OCI-LY1 (cell line): ENCODE data around the gene PGM3.
A peak's percentile ranks its signal among the peaks of the same experiment; 100 is the strongest.
"Not testable (repeated sequence)": the region's sequence is repeated elsewhere in the genome, so short reads cannot be mapped to it uniquely, and the experiment has no call there.

Experiments
- H2AFZ ChIP-seq: fragments of 200-600 bp; sonication (generic), shearing (Covaris generic); 2 replicates; pipeline ENCODE4 v1.6.0; 2014; ENCODE audit warnings: antibody characterized with exemption, mild to moderate bottlenecking, low read length
- H3F3A ChIP-seq: fragments of 200-600 bp; sonication (generic), shearing (Covaris generic); 2 replicates; pipeline ENCODE4 v1.6.0; 2014; ENCODE audit warnings: mild to moderate bottlenecking, antibody characterized with exemption, low read length, moderate library complexity; ENCODE audit not compliant: insufficient read depth
- H3K27ac ChIP-seq: fragments of 200-600 bp; sonication (generic); 2 replicates; pipeline ENCODE4 v1.5.1; 2014; ENCODE audit warnings: low read length, mixed run types, mild to moderate bottlenecking, low read depth; ENCODE audit not compliant: poor library complexity, severe bottlenecking
- H3K27me3 ChIP-seq: fragments of 200-600 bp; sonication (generic); 2 replicates; pipeline ENCODE4 v1.6.0; 2014; ENCODE audit warnings: antibody characterized with exemption, mild to moderate bottlenecking, low read length, moderate library complexity; ENCODE audit not compliant: insufficient read depth
- H3K36me3 ChIP-seq: fragments of 200-600 bp; sonication (generic); 2 replicates; pipeline ENCODE4 v1.6.1; 2014; ENCODE audit warnings: mild to moderate bottlenecking, antibody characterized with exemption, low read length, moderate library complexity, mixed read lengths; ENCODE audit not compliant: insufficient read depth
- H3K4me1 ChIP-seq: fragments of 200-600 bp; sonication (generic); 2 replicates; pipeline ENCODE4 v1.5.1; 2014; ENCODE audit warnings: mild to moderate bottlenecking, low read length, moderate library complexity; ENCODE audit not compliant: insufficient read depth, severe bottlenecking
- H3K4me2 ChIP-seq: fragments of 200-600 bp; sonication (generic), shearing (Covaris generic); 2 replicates; pipeline ENCODE4 v1.6.1; 2014; ENCODE audit warnings: low read length
- H3K4me3 ChIP-seq: fragments of 200-600 bp; sonication (generic); 2 replicates; pipeline ENCODE4 v1.5.1; 2014; ENCODE audit warnings: low read length, low read depth, mild to moderate bottlenecking, mixed read lengths; ENCODE audit not compliant: poor library complexity, severe bottlenecking
- H3K79me2 ChIP-seq: fragments of 200-600 bp; shearing (Covaris generic); 2 replicates; pipeline ENCODE4 v1.6.1; 2016; ENCODE audit warnings: mixed run types, low read length, mixed read lengths; ENCODE audit not compliant: insufficient read depth
- H3K9ac ChIP-seq: fragments of 200-600 bp; sonication (generic), shearing (Covaris generic); 2 replicates; pipeline ENCODE4 v1.6.1; 2014; ENCODE audit warnings: mild to moderate bottlenecking, low read length, mixed read lengths
- H3K9me2 ChIP-seq: fragments of 200-600 bp; sonication (generic), shearing (Covaris generic); 2 replicates; pipeline ENCODE4 v1.6.1; 2014; ENCODE audit warnings: low read depth, mild to moderate bottlenecking, low read length, mixed read lengths
- H3K9me3 ChIP-seq: fragments of 200-600 bp; shearing (Covaris generic); 2 replicates; pipeline ENCODE4 v1.6.1; 2014; ENCODE audit warnings: low read length, mixed read lengths
- H4K20me1 ChIP-seq: fragments of 200-600 bp; sonication (generic), shearing (Covaris generic); 2 replicates; pipeline ENCODE4 v1.6.0; 2016; ENCODE audit warnings: mild to moderate bottlenecking, low read length; ENCODE audit not compliant: insufficient read depth
- EZH2 ChIP-seq: fragments of 200-600 bp; sonication (generic), shearing (Covaris generic); IDR thresholded peaks from 2 replicates; pipeline ENCODE4 v1.8.0; 2017; ENCODE audit warnings: borderline replicate concordance, mixed run types, mild to moderate bottlenecking, antibody characterized with exemption, low read length, moderate library complexity, mixed read lengths
- TF ChIP-seq, protein P1 (sequence below): fragments of 200-600 bp; sonication (generic), shearing (Covaris generic); IDR thresholded peaks from 2 replicates; pipeline ENCODE4 v1.5.1; 2017; ENCODE audit warnings: mild to moderate bottlenecking, antibody characterized with exemption, low read length, moderate library complexity, mixed read lengths

PGM3 gene

DNA sequence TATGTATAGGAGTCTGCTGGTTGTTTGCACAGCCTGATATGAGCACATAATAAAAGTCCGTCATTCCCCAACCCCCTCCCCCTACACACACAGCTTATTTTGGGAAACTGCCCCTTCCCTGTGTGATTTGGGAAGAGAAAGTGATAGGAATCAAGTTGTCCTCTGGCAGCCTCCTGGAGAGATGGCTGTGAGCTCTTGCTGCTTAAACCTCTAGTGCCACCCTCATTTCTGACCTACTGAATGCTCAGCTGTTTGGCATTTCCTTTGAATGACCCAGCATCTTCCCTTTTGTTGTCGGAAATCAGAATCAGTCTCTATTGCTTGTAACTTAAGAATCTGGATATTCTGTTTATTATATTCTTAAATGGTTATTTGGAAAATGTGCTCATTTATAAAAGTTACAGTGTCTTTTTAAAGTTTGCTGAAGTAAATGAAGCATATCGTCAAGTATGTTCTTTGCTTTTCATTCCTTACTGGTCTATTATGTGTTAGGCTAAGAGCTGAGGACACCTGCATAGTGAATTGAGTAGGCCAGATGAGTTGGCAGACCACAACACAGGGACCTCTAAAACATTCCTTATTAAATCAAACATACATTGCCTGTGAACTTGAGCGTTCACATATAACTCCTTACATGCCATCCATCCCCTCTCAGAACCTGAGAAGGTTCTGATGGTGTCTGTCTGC is 5.6 kb upstream of the PGM3 start:
- TF ChIP-seq EZH2, result no peak
- TF ChIP-seq, protein P1, sequence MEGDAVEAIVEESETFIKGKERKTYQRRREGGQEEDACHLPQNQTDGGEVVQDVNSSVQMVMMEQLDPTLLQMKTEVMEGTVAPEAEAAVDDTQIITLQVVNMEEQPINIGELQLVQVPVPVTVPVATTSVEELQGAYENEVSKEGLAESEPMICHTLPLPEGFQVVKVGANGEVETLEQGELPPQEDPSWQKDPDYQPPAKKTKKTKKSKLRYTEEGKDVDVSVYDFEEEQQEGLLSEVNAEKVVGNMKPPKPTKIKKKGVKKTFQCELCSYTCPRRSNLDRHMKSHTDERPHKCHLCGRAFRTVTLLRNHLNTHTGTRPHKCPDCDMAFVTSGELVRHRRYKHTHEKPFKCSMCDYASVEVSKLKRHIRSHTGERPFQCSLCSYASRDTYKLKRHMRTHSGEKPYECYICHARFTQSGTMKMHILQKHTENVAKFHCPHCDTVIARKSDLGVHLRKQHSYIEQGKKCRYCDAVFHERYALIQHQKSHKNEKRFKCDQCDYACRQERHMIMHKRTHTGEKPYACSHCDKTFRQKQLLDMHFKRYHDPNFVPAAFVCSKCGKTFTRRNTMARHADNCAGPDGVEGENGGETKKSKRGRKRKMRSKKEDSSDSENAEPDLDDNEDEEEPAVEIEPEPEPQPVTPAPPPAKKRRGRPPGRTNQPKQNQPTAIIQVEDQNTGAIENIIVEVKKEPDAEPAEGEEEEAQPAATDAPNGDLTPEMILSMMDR, result no peak

DNA sequence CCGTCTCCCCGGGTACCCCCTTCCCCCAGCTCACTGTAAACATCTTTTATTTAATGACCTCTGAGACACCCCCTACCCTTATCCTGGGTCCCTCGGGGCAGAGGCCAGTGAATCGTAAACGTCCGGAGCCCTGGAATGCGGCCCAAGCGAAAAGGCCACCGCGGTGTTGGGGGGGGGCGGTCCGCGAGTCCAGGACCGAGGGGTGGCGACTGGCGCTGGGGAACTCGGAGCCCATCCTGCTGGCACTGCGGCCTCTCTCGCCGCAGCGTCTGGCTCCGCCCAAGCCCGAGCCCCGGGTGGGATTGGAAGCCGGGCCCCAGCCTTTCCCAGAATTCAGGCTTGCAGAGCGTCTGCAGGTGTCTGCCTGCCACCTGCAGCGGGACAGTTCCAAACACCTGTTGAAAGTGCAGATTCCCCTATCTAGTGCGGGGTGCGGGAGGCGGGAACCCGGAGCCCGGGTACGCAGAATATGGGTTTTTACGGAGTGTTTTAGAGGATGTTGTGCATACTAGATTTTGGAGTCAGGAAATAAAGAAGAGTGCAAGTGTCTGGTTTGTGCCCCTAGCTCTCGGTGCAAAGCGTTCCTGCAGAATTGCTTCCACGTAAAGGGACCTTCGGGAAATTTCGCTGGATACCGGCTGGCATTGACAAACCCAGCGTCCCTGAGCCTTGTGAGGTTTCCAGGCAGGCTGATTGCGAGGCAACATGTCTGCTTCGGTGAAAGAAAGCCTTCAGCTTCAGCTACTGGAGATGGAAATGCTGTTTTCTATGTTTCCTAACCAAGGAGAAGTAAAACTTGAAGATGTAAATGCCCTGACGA is 892 bp upstream of the PGM3 start:
- peak overlapping the region; percentile 74 for H2AFZ ChIP-seq
- no peaks in the 10 kb centered on the region for H3K9me3 ChIP-seq
- peaks cover 6% of the 10 kb centered on the region for H3K79me2 ChIP-seq
- H3K4me1 ChIP-seq, result peaks cover 29% of the 10 kb centered on the region
- H3F3A ChIP-seq, result no peaks in the 10 kb centered on the region; the same call in 1 of the 2 replicates
- H3K9ac ChIP-seq, result peak overlapping the region; percentile 84
- TF ChIP-seq, protein P1, result no peak
- no peak for TF ChIP-seq EZH2
- peaks cover 20% of the 10 kb centered on the region for H3K36me3 ChIP-seq
- peak overlapping the region; percentile 94 for H3K4me3 ChIP-seq
- H3K9me2 ChIP-seq, result no peaks in the 10 kb centered on the region
- H4K20me1 ChIP-seq, result no peaks in the 10 kb centered on the region
- H3K27me3 ChIP-seq, result no peaks in the 10 kb centered on the region
- peak overlapping the region; percentile 92 for H3K4me2 ChIP-seq
- H3K27ac ChIP-seq, result no peak overlapping the region

More for the DNA sequence above, 5.6 kb upstream of the PGM3 start:
- H3F3A ChIP-seq, result no peaks in the 10 kb centered on the region; the same call in 1 of the 2 replicates
- H3K4me3 ChIP-seq, result no peak overlapping the region
- no peaks in the 10 kb centered on the region; the same call in 1 of the 2 replicates for H3K36me3 ChIP-seq
- H3K4me2 ChIP-seq, result no peak overlapping the region
- H3K9me3 ChIP-seq, result no peaks in the 10 kb centered on the region
- H3K4me1 ChIP-seq, result peaks cover 13% of the 10 kb centered on the region
- no peaks in the 10 kb centered on the region for H3K27me3 ChIP-seq
- no peaks in the 10 kb centered on the region for H4K20me1 ChIP-seq
- no peak overlapping the region for H3K9ac ChIP-seq
- no peak overlapping the region for H3K27ac ChIP-seq
- no peaks in the 10 kb centered on the region for H3K9me2 ChIP-seq
- H3K79me2 ChIP-seq, result no peaks in the 10 kb centered on the region
- no peak overlapping the region for H2AFZ ChIP-seq

DNA sequence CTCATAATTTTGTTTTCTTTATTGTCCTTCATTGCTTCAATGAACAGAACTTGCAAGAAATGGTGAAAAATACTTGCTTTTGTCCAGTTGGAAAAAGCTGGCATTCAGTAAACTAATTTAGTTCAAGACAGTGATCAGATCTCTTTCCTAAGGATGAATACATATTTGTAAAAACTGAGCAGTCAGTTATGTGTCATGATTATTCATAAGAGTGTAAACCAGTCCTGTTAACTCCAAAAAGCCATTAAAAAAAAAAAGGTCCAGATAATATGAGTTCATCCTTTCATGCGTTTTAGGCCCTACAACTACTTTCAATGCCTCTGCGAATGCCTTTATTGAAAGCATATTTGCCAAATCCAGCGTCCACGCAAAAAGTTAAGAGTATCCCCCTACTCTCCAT is 609 bp downstream of the PGM3 start:
- H3K79me2 ChIP-seq, result peaks cover 6% of the 10 kb centered on the region
- H3K27ac ChIP-seq, result no peak overlapping the region
- peak overlapping the region; percentile 94 for H3K4me3 ChIP-seq
- TF ChIP-seq, protein P1, result no peak
- peaks cover 29% of the 10 kb centered on the region for H3K4me1 ChIP-seq
- H3K27me3 ChIP-seq, result no peaks in the 10 kb centered on the region
- H3K9me3 ChIP-seq, result no peaks in the 10 kb centered on the region
- peaks cover 21% of the 10 kb centered on the region for H3K36me3 ChIP-seq
- no peaks in the 10 kb centered on the region; the same call in 1 of the 2 replicates for H3F3A ChIP-seq
- H4K20me1 ChIP-seq, result no peaks in the 10 kb centered on the region
- peak overlapping the region; percentile 92 for H3K4me2 ChIP-seq
- no peaks in the 10 kb centered on the region for H3K9me2 ChIP-seq
- peak overlapping the region; percentile 84 for H3K9ac ChIP-seq
- H2AFZ ChIP-seq, result no peak overlapping the region

DNA sequence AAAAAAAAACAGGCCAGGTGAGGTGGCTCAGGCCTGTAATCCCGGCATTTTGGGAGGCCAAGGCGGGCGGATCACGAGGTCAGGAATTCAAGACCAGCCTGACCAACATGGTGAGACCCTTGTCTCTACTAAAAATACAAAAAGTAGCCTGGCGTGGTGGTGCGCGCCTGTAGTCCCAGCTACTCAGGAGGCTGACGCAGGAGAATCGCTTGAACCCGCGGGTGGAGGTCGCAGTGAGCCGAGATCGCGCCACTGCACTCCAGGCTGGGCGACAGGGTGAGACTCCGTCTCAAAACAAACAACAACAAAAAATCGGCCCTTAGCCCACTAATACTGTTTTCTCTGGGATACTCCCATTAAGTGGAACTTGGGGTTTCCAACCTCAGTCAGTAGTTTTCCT is 1.1 kb downstream of the PGM3 start:
- not testable (repeated sequence) for H3K27me3 ChIP-seq, H3F3A ChIP-seq, H3K9me2 ChIP-seq, H2AFZ ChIP-seq, H3K79me2 ChIP-seq, H4K20me1 ChIP-seq, H3K9me3 ChIP-seq, H3K27ac ChIP-seq
- Histone ChIP-seq H3K4me2 (peak overlapping the region; percentile 92), H3K36me3 (peaks cover 21% of the 10 kb centered on the region; the same call in 1 of the 2 replicates), H3K9ac (peak overlapping the region; percentile 84), H3K4me3 (peak overlapping the region; percentile 94), H3K4me1 (peaks cover 29% of the 10 kb centered on the region)
